ENCODE results near the gene EVPLL. TPM values are rescaled to one million over a fixed set of nuclear protein-coding genes. Genes with fewer than 3 reads are reported as not detected.
"Not testable (repeated sequence)": the region's sequence is repeated elsewhere in the genome, so short reads cannot be mapped to it uniquely, and the experiment has no call there.

The EVPLL gene
- total RNA-seq, 1 experiment from 2014 or later, result 0.70 TPM

DNA sequence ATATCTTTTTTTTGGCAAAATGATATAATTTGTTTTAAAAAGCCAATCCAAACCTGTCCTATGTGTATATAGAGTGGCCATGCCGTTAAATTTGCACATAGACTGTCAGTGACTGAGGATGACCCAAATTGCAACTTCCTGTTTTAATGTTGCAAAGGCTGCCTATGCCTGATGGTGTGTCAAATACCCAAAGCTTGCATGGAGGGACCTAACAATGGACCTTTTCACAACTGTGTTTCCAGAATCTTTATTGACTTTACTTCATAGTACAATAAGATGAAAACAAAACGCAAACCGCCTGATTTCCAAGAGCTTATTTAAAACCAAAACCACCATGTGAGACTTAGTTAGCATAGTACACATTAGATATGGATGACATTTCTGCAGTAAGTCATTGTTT is 31.3 kb downstream of the EVPLL start:
- H3K27ac Mint-ChIP-seq (ENCODE audit: low read depth, unreplicated experiment); H3K4me3 Mint-ChIP-seq (ENCODE audit: unreplicated experiment); CTCF ChIA-PET: not testable (repeated sequence)

GRCh38 chr17:18409321-18409720 is 31.7 kb downstream of the EVPLL start:
- CTCF ChIA-PET; H3K36me3 Mint-ChIP-seq (ENCODE audit: insufficient read depth, unreplicated experiment); H3K4me3 Mint-ChIP-seq (ENCODE audit: unreplicated experiment); H3K27ac Mint-ChIP-seq (ENCODE audit: low read depth, unreplicated experiment); intact Hi-C loops (cut with micrococcal nuclease); H3K9me3 Mint-ChIP-seq (ENCODE audit: unreplicated experiment); H3K4me1 Mint-ChIP-seq (ENCODE audit: insufficient read depth, unreplicated experiment); BruUV-seq (replicated peaks): not testable (repeated sequence)
- POLR2A ChIA-PET, result interaction anchor here (0.9 kb wide), 1 partner anchor 46 kb away, joined by 3 read pairs; the partner anchor contains the start of gene SHMT1
- peak; percentile 21 for DNase-seq (ENCODE audit: unreplicated experiment)
- peaks cover 12% of the 10 kb centered on the region for H3K27me3 Mint-ChIP-seq (ENCODE audit: insufficient read depth, unreplicated experiment)

More for the DNA sequence above, 31.3 kb downstream of the EVPLL start:
- intact Hi-C loops (cut with micrococcal nuclease); DNase-seq (ENCODE audit: unreplicated experiment); H3K4me1 Mint-ChIP-seq (ENCODE audit: insufficient read depth, unreplicated experiment); H3K9me3 Mint-ChIP-seq (ENCODE audit: unreplicated experiment); H3K36me3 Mint-ChIP-seq (ENCODE audit: insufficient read depth, unreplicated experiment); BruUV-seq (replicated peaks): not testable (repeated sequence)
- POLR2A ChIA-PET, result interaction anchor here (0.9 kb wide), 1 partner anchor 46 kb away, joined by 3 read pairs; the partner anchor contains the start of gene SHMT1
- peaks cover 12% of the 10 kb centered on the region for H3K27me3 Mint-ChIP-seq (ENCODE audit: insufficient read depth, unreplicated experiment)

DNA sequence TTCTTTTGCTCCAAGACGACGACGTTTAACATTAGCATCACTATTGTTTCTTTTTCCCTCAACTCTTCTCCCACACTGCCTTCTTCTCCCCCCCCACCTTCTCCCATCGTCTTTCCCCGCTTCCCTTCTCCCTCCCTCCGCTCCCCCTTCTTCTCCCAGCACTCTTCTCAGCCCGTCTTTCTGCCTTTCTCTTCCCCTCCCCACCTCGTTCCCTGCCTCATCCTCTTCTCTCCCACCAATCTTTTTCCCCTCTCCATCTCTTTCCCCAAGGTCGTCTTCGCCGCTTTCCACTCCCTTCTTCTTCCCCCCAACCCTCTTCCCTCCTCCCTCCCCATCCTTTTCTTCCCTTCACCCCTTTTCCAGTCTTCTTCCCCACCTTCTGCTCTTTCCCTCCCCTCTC is 33.2 kb downstream of the EVPLL start:
- POLR2A ChIA-PET; DNase-seq (ENCODE audit: unreplicated experiment); H3K9me3 Mint-ChIP-seq (ENCODE audit: unreplicated experiment); BruUV-seq (replicated peaks); intact Hi-C loops (cut with micrococcal nuclease); CTCF ChIA-PET; H3K4me1 Mint-ChIP-seq (ENCODE audit: insufficient read depth, unreplicated experiment); H3K36me3 Mint-ChIP-seq (ENCODE audit: insufficient read depth, unreplicated experiment): not testable (repeated sequence)
- H3K27ac Mint-ChIP-seq (ENCODE audit: low read depth, unreplicated experiment), result peak overlapping the region; percentile 8
- peaks cover 12% of the 10 kb centered on the region for H3K27me3 Mint-ChIP-seq (ENCODE audit: insufficient read depth, unreplicated experiment)
- peak overlapping the region; percentile 77 for H3K4me3 Mint-ChIP-seq (ENCODE audit: unreplicated experiment)

GRCh38 chr17:18411377-18411864 is 33.8 kb downstream of the EVPLL start:
- H3K27ac Mint-ChIP-seq (ENCODE audit: low read depth, unreplicated experiment), result peak overlapping the region; percentile 8
- H3K36me3 Mint-ChIP-seq (ENCODE audit: insufficient read depth, unreplicated experiment); CTCF ChIA-PET; H3K9me3 Mint-ChIP-seq (ENCODE audit: unreplicated experiment); POLR2A ChIA-PET; H3K4me1 Mint-ChIP-seq (ENCODE audit: insufficient read depth, unreplicated experiment); BruUV-seq (replicated peaks); intact Hi-C loops (cut with micrococcal nuclease): not testable (repeated sequence)
- peaks cover 12% of the 10 kb centered on the region for H3K27me3 Mint-ChIP-seq (ENCODE audit: insufficient read depth, unreplicated experiment)
- peak; percentile 27 for DNase-seq (ENCODE audit: unreplicated experiment)
- H3K4me3 Mint-ChIP-seq (ENCODE audit: unreplicated experiment), result peak overlapping the region; percentile 77

DNA sequence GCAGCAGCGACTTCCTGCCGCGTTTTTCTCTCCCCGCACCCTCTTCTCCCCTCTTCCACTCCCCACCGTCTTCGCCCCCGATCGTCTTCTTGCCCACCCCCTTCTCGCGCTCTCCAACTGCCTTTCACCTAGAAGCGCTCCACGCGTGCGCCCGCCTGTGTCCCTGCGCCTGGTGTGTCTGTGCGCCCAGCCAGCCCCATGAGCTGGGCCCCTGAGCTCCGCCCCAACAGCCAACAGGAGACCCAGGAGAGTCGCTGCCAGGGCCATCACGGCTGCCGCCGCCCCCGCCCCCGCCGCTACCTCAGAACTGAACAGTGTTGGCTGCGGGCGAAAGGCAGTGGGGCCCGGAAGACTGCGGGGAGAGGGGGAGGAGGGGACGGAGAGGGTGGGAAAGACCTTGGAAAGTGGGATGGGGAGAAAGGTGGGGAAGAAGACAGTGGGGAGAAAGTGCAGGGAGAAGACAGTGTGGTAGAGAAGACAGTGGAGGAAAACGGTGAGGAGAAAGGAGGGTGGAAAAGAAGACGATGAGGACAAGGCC is 34.5 kb downstream of the EVPLL start:
- H3K4me3 Mint-ChIP-seq (ENCODE audit: unreplicated experiment), result peak overlapping the region; percentile 77
- DNase-seq (ENCODE audit: unreplicated experiment); H3K36me3 Mint-ChIP-seq (ENCODE audit: insufficient read depth, unreplicated experiment); intact Hi-C loops (cut with micrococcal nuclease); POLR2A ChIA-PET; BruUV-seq (replicated peaks); H3K4me1 Mint-ChIP-seq (ENCODE audit: insufficient read depth, unreplicated experiment); H3K9me3 Mint-ChIP-seq (ENCODE audit: unreplicated experiment); CTCF ChIA-PET: not testable (repeated sequence)
- peaks cover 12% of the 10 kb centered on the region for H3K27me3 Mint-ChIP-seq (ENCODE audit: insufficient read depth, unreplicated experiment)
- peak overlapping the region; percentile 8 for H3K27ac Mint-ChIP-seq (ENCODE audit: low read depth, unreplicated experiment)

GRCh38 chr17:18421521-18421920 is 43.9 kb downstream of the EVPLL start:
- H3K27ac Mint-ChIP-seq (ENCODE audit: low read depth, unreplicated experiment); POLR2A ChIA-PET; H3K4me3 Mint-ChIP-seq (ENCODE audit: unreplicated experiment); H3K27me3 Mint-ChIP-seq (ENCODE audit: insufficient read depth, unreplicated experiment); H3K9me3 Mint-ChIP-seq (ENCODE audit: unreplicated experiment); CTCF ChIA-PET; BruUV-seq (replicated peaks); intact Hi-C loops (cut with micrococcal nuclease); H3K36me3 Mint-ChIP-seq (ENCODE audit: insufficient read depth, unreplicated experiment); DNase-seq (ENCODE audit: unreplicated experiment); H3K4me1 Mint-ChIP-seq (ENCODE audit: insufficient read depth, unreplicated experiment): not testable (repeated sequence)

- H3K4me1 Mint-ChIP-seq (ENCODE audit: insufficient read depth, unreplicated experiment); BruUV-seq (replicated peaks); H3K9me3 Mint-ChIP-seq (ENCODE audit: unreplicated experiment); H3K4me3 Mint-ChIP-seq (ENCODE audit: unreplicated experiment); CTCF ChIA-PET; H3K36me3 Mint-ChIP-seq (ENCODE audit: insufficient read depth, unreplicated experiment); intact Hi-C loops (cut with micrococcal nuclease); H3K27me3 Mint-ChIP-seq (ENCODE audit: insufficient read depth, unreplicated experiment); DNase-seq (ENCODE audit: unreplicated experiment); POLR2A ChIA-PET; H3K27ac Mint-ChIP-seq (ENCODE audit: low read depth, unreplicated experiment): not testable (repeated sequence)
Observed at GRCh38 chr17:18422464-18422863, 44.9 kb downstream of the EVPLL start.

- H3K4me3 Mint-ChIP-seq (ENCODE audit: unreplicated experiment); POLR2A ChIA-PET; intact Hi-C loops (cut with micrococcal nuclease); H3K9me3 Mint-ChIP-seq (ENCODE audit: unreplicated experiment); H3K27me3 Mint-ChIP-seq (ENCODE audit: insufficient read depth, unreplicated experiment); CTCF ChIA-PET; DNase-seq (ENCODE audit: unreplicated experiment); H3K4me1 Mint-ChIP-seq (ENCODE audit: insufficient read depth, unreplicated experiment); BruUV-seq (replicated peaks); H3K27ac Mint-ChIP-seq (ENCODE audit: low read depth, unreplicated experiment); H3K36me3 Mint-ChIP-seq (ENCODE audit: insufficient read depth, unreplicated experiment): not testable (repeated sequence)
Observed at GRCh38 chr17:18423015-18423414, 45.4 kb downstream of the EVPLL start.

DNA sequence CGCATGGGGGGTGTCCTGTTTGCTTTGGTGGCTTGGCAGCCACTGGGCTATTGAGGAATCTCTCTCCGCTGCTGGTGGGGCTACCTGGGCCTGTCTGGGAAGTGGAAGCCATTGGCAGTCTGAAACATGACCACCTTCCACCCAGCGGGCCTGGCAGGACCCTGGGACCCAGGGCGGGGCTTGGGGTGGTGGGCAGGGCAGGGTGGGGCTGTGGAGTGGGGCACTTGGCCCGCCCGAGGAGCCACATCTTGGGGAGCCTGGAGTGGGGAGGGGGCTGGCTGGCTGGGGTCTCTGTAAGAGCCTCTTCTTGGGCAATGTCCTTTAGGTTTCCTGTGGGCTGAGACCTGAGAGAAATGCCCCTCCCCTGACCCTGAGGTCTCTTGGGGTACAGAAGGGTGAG is 48.0 kb downstream of the EVPLL start:
- CTCF ChIA-PET; H3K27ac Mint-ChIP-seq (ENCODE audit: low read depth, unreplicated experiment); DNase-seq (ENCODE audit: unreplicated experiment); H3K4me1 Mint-ChIP-seq (ENCODE audit: insufficient read depth, unreplicated experiment); H3K27me3 Mint-ChIP-seq (ENCODE audit: insufficient read depth, unreplicated experiment); H3K4me3 Mint-ChIP-seq (ENCODE audit: unreplicated experiment); POLR2A ChIA-PET; H3K36me3 Mint-ChIP-seq (ENCODE audit: insufficient read depth, unreplicated experiment); intact Hi-C loops (cut with micrococcal nuclease); H3K9me3 Mint-ChIP-seq (ENCODE audit: unreplicated experiment); BruUV-seq (replicated peaks): not testable (repeated sequence)

GRCh38 chr17:18426639-18427038 is 49.1 kb downstream of the EVPLL start:
- H3K4me3 Mint-ChIP-seq (ENCODE audit: unreplicated experiment); H3K9me3 Mint-ChIP-seq (ENCODE audit: unreplicated experiment); DNase-seq (ENCODE audit: unreplicated experiment); H3K27me3 Mint-ChIP-seq (ENCODE audit: insufficient read depth, unreplicated experiment); BruUV-seq (replicated peaks); intact Hi-C loops (cut with micrococcal nuclease); H3K27ac Mint-ChIP-seq (ENCODE audit: low read depth, unreplicated experiment); POLR2A ChIA-PET; H3K4me1 Mint-ChIP-seq (ENCODE audit: insufficient read depth, unreplicated experiment); CTCF ChIA-PET; H3K36me3 Mint-ChIP-seq (ENCODE audit: insufficient read depth, unreplicated experiment): not testable (repeated sequence)
